ENCODE results near the gene EML5. TPM values are rescaled to one million over a fixed set of nuclear protein-coding genes. Genes with fewer than 3 reads are reported as not detected.

EML5 gene
- total RNA-seq, 1 experiment from 2014 or later, result 1.8 TPM

DNA sequence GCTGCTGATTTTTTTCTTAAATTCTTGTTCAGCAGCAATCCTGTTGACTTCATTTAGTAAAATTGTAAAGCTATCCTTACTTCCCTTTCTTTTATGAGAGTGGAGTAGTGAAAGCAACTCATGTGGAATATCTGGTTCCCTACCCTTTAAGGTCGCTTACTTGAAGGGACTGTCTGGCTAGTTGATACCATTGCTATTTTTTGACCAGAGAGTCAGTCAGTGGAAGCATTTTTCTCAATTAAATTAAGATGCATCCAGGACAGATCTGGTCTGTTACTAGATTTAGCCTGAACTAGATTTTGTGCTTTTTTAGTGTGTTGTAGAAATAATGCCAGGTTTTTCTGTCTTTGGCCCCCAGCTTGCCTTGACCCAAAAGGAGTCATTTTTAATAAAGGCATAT lies 49.7 kb upstream of the EML5 start:
- Histone ChIP-seq H3K9ac (ENCODE audit: low read length) (no peak overlapping the region), H2AFZ (ENCODE audit: low read depth, low read length, poor library complexity, severe bottlenecking) (no peak overlapping the region), H3K36me3 (ENCODE audit: control insufficient read depth in 1 of 2, insufficient read depth in 2 of 2, low read length in 2 of 2) (0 out of 4 replicates have a peak, but pooled peaks cover 0 to 2% of the 10 kb centered on the region in 2 experiments), H3K4me2 (ENCODE audit: low read length) (no peak overlapping the region), H3K9me3 (ENCODE audit: control insufficient read depth in 1 of 2, insufficient read depth in 1 of 2, low read depth in 1 of 2, low read length in 2 of 2) (no peaks in the 10 kb centered on the region), H3K4me3 (replicated peaks in 1 of 2; ENCODE audit: low read depth in 1 of 2, low read length in 2 of 2) (no peak overlapping the region), H3K27me3 (ENCODE audit: insufficient read depth, low read length) (no peaks in the 10 kb centered on the region), H3K4me1 (ENCODE audit: control insufficient read depth in 1 of 2, insufficient read depth in 2 of 2, low read length in 2 of 2) (no peaks in the 10 kb centered on the region), H3K27ac (ENCODE audit: low read depth, low read length) (no peak overlapping the region), H4K20me1 (ENCODE audit: insufficient read depth) (no peaks in the 10 kb centered on the region), H3K9me2 (ENCODE audit: insufficient read depth) (no peaks in the 10 kb centered on the region), H3K79me2 (ENCODE audit: insufficient read depth, low read length) (no peaks in the 10 kb centered on the region)
- no peak for ATAC-seq
- ChIA-PET POLR2A (no interaction called here), RAD21 (ENCODE audit: low non-redundant PET in 1 of 2, low total read pairs in 2 of 2, uncharacterized antibody in 2 of 2, unreplicated experiment in 2 of 2) (no interaction called here), CTCF (no interaction called here)
- intact Hi-C loops (cut with micrococcal nuclease), result no loop called here
- DNase-seq (ENCODE audit: low read depth, low spot score), result no peak
- BruUV-seq (replicated peaks), result no TSS peak
- TF ChIP-seq, protein P1, sequence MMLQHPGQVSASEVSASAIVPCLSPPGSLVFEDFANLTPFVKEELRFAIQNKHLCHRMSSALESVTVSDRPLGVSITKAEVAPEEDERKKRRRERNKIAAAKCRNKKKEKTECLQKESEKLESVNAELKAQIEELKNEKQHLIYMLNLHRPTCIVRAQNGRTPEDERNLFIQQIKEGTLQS (IDR thresholded peaks at IDR 0.05), result no peak
- TF ChIP-seq POLR2AphosphoS5 (IDR thresholded peaks at IDR 0.05; ENCODE audit: low read depth, low read length) (no peak), SRF (IDR thresholded peaks at IDR 0.05; ENCODE audit: low read depth) (no peak), CEBPB (IDR thresholded peaks at IDR 0.05; ENCODE audit: low read depth) (no peak)

DNA sequence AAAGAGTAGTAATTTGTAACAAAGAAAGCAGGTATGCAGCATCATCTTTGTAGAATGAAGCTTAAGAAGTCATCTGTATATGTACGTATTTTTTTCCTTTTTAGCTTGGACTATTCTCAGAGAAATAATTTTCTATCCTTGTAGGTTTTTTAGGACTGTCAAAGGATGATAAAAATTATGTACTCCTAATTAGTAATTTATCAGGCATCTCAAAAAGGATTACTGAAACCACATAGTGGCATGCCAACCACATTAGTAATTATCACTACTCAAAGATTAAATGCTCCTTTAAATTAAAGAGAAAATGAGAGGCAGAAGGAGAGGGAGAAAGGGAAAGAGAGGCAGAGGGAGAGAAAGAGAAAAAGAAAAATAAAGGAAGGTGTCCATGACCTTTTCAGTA lies 49.0 kb upstream of the EML5 start:
- no peak for TF ChIP-seq CEBPB (IDR thresholded peaks at IDR 0.05; ENCODE audit: low read depth)
- no peak for TF ChIP-seq TCF7L2 (IDR thresholded peaks at IDR 0.05; ENCODE audit: borderline replicate concordance, extremely low read depth, insufficient read depth, insufficient read length)
- no peaks in the 10 kb centered on the region for H3K9me2 ChIP-seq (ENCODE audit: insufficient read depth)
- no peak overlapping the region for H3K27ac ChIP-seq (ENCODE audit: low read depth, low read length)
- RAD21 ChIA-PET (ENCODE audit: low non-redundant PET in 1 of 2, low total read pairs in 2 of 2, uncharacterized antibody in 2 of 2, unreplicated experiment in 2 of 2), result no interaction called here
- no peaks in the 10 kb centered on the region for H3K27me3 ChIP-seq (ENCODE audit: insufficient read depth, low read length)
- no peak overlapping the region for H2AFZ ChIP-seq (ENCODE audit: low read depth, low read length, poor library complexity, severe bottlenecking)
- DNase-seq (ENCODE audit: low read depth, low spot score) (no peak), ATAC-seq (no peak)
- CTCF ChIA-PET, result no interaction called here
- no peaks in the 10 kb centered on the region for H4K20me1 ChIP-seq (ENCODE audit: insufficient read depth)
- POLR2A ChIA-PET, result no interaction called here
- H3K4me2 ChIP-seq (ENCODE audit: low read length), result no peak overlapping the region
- H3K9ac ChIP-seq (ENCODE audit: low read length), result no peak overlapping the region
- H3K36me3 ChIP-seq (ENCODE audit: control insufficient read depth in 1 of 2, insufficient read depth in 2 of 2, low read length in 2 of 2), result 0 out of 4 replicates have a peak, but pooled peaks cover 0 to 2% of the 10 kb centered on the region in 2 experiments
- no peaks in the 10 kb centered on the region for H3K4me1 ChIP-seq (ENCODE audit: control insufficient read depth in 1 of 2, insufficient read depth in 2 of 2, low read length in 2 of 2)
- no peaks in the 10 kb centered on the region for H3K79me2 ChIP-seq (ENCODE audit: insufficient read depth, low read length)
- no TSS peak for BruUV-seq (replicated peaks)
- no peak overlapping the region for H3K4me3 ChIP-seq (replicated peaks in 1 of 2; ENCODE audit: low read depth in 1 of 2, low read length in 2 of 2)
- intact Hi-C loops (cut with micrococcal nuclease), result no loop called here
- no peaks in the 10 kb centered on the region for H3K9me3 ChIP-seq (ENCODE audit: control insufficient read depth in 1 of 2, insufficient read depth in 1 of 2, low read depth in 1 of 2, low read length in 2 of 2)
